ENCODE data around the gene DRD4.

Gene DRD4

DNA sequence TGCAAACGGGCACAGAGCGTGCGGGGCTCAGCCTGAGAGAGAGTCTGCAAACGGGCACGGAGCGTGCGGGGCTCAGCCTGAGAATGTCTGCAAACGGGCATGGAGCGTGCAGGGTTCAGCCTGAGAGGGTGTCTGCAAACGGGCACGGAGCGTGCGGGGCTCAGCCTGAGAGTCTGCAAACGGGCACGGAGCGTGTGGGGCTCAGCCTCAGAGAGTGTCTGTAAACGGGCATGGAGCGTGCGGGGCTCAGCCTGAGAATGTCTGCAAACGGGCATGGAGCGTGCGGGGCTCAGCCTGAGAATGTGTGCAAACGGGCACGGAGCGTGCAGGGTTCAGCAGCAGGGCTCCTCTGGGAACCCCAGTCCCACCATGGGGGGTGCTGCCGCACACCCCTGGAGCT lies 47.3 kb upstream of the DRD4 start:
- Histone ChIP-seq H3K27ac (ENCODE audit: low read depth, low read length) (no peak overlapping the region), H3K79me2 (ENCODE audit: control insufficient read depth, low read length) (peaks cover 42% of the 10 kb centered on the region), H4K20me1 (ENCODE audit: control insufficient read depth, insufficient read depth, low read depth, low read length) (peaks cover 10% of the 10 kb centered on the region)

DNA sequence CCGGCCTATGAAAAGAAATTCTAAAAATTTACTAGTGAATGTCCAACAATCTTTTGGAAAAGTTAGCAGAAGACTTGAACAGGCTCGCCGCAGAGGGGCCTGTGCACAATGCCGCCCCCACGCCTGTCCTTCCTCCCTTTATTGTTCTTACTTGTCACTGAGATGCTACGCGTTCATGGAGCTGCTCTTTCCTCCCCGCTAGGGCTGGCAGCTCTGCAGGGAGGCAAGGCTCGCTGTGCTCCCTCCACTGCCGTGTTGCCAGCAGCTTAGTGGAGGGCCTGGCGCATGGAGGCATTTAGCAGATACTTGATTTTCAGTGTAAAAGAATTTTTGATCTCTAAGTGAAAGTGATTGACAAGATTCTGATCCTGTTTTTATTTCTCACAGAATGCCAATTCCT lies 46.1 kb upstream of the DRD4 start:
- Histone ChIP-seq H3F3A (ENCODE audit: control insufficient read depth, insufficient read depth) (no peaks in the 10 kb centered on the region), H4K20me1 (ENCODE audit: control insufficient read depth, insufficient read depth, low read depth, low read length) (peaks cover 6% of the 10 kb centered on the region; the same call in 1 of the 2 replicates), H3K4me2 (ENCODE audit: low read length) (no peak overlapping the region), H3K4me1 (ENCODE audit: control insufficient read depth, low read length) (no peaks in the 10 kb centered on the region), H3K27me3 (ENCODE audit: control insufficient read depth, low read length) (no peaks in the 10 kb centered on the region), H3K9me3 (ENCODE audit: control insufficient read depth, insufficient read depth, low read length) (no peaks in the 10 kb centered on the region), H3K79me2 (ENCODE audit: control insufficient read depth, low read length) (peaks cover 40% of the 10 kb centered on the region), H3K36me3 (ENCODE audit: control insufficient read depth, low read length) (peaks cover 89% of the 10 kb centered on the region), H3K9me2 (replicated peaks; ENCODE audit: control insufficient read depth, low read length) (no peaks in the 10 kb centered on the region), H3K27ac (ENCODE audit: low read depth, low read length) (no peak overlapping the region), H3K4me3 (ENCODE audit: low read length) (no peak overlapping the region)
- TF ChIP-seq, protein P1, sequence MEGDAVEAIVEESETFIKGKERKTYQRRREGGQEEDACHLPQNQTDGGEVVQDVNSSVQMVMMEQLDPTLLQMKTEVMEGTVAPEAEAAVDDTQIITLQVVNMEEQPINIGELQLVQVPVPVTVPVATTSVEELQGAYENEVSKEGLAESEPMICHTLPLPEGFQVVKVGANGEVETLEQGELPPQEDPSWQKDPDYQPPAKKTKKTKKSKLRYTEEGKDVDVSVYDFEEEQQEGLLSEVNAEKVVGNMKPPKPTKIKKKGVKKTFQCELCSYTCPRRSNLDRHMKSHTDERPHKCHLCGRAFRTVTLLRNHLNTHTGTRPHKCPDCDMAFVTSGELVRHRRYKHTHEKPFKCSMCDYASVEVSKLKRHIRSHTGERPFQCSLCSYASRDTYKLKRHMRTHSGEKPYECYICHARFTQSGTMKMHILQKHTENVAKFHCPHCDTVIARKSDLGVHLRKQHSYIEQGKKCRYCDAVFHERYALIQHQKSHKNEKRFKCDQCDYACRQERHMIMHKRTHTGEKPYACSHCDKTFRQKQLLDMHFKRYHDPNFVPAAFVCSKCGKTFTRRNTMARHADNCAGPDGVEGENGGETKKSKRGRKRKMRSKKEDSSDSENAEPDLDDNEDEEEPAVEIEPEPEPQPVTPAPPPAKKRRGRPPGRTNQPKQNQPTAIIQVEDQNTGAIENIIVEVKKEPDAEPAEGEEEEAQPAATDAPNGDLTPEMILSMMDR (IDR thresholded peaks at IDR 0.05; ENCODE audit: low read depth, low read length, poor library complexity, severe bottlenecking), result no peak
- no peak for TF ChIP-seq EZH2phosphoT487 (IDR thresholded peaks at IDR 0.05; ENCODE audit: borderline replicate concordance, low read length)

More for the DNA sequence above, 47.3 kb upstream of the DRD4 start:
- Histone ChIP-seq H3K4me3 (ENCODE audit: low read length) (no peak overlapping the region), H3K4me1 (ENCODE audit: control insufficient read depth, low read length) (no peaks in the 10 kb centered on the region), H3K9me3 (ENCODE audit: control insufficient read depth, insufficient read depth, low read length) (no peaks in the 10 kb centered on the region), H3K27me3 (ENCODE audit: control insufficient read depth, low read length) (no peaks in the 10 kb centered on the region), H3F3A (ENCODE audit: control insufficient read depth, insufficient read depth) (no peaks in the 10 kb centered on the region), H3K4me2 (ENCODE audit: low read length) (no peak overlapping the region), H3K9me2 (replicated peaks; ENCODE audit: control insufficient read depth, low read length) (no peaks in the 10 kb centered on the region), H3K36me3 (ENCODE audit: control insufficient read depth, low read length) (peaks cover 80% of the 10 kb centered on the region)
- TF ChIP-seq, protein P1 (IDR thresholded peaks at IDR 0.05; ENCODE audit: low read depth, low read length, poor library complexity, severe bottlenecking), result no peak
- no peak for TF ChIP-seq EZH2phosphoT487 (IDR thresholded peaks at IDR 0.05; ENCODE audit: borderline replicate concordance, low read length)

DNA sequence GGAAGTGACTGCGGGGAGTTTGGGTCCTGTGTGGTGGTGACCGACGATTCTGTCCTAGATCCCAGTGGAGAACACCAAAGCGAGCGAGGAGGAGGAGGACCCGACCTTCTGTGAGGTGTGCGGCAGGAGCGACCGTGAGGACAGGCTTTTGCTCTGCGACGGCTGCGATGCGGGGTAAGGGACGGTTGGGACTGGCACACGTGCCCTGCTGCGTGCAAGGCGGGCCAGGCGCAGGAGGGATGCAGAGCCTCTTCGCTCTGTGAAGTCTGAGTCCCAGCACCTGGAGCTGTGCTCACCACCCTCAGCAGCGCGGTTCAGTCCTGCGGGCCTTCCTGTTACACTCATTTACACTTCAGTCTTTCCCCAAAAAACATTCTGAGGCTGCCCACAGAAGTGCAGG lies 44.6 kb upstream of the DRD4 start:
- H3K4me3 ChIP-seq (ENCODE audit: low read length), result no peak overlapping the region
- TF ChIP-seq, protein P1 (IDR thresholded peaks at IDR 0.05; ENCODE audit: low read depth, low read length, poor library complexity, severe bottlenecking), result no peak
- no peak for TF ChIP-seq EZH2phosphoT487 (IDR thresholded peaks at IDR 0.05; ENCODE audit: borderline replicate concordance, low read length)

More for the DNA sequence above, 44.6 kb upstream of the DRD4 start:
- H3K4me2 ChIP-seq (ENCODE audit: low read length), result no peak overlapping the region
- peaks cover 6% of the 10 kb centered on the region; the same call in 1 of the 2 replicates for H4K20me1 ChIP-seq (ENCODE audit: control insufficient read depth, insufficient read depth, low read depth, low read length)
- peaks cover 31% of the 10 kb centered on the region for H3K79me2 ChIP-seq (ENCODE audit: control insufficient read depth, low read length)
- H3K4me1 ChIP-seq (ENCODE audit: control insufficient read depth, low read length), result no peaks in the 10 kb centered on the region
- no peak overlapping the region for H3K27ac ChIP-seq (ENCODE audit: low read depth, low read length)
- H3K36me3 ChIP-seq (ENCODE audit: control insufficient read depth, low read length), result peaks cover 87% of the 10 kb centered on the region
- H3K9me3 ChIP-seq (ENCODE audit: control insufficient read depth, insufficient read depth, low read length), result no peaks in the 10 kb centered on the region
- H3K9me2 ChIP-seq (replicated peaks; ENCODE audit: control insufficient read depth, low read length), result no peaks in the 10 kb centered on the region
- H3K27me3 ChIP-seq (ENCODE audit: control insufficient read depth, low read length), result no peaks in the 10 kb centered on the region
- no peaks in the 10 kb centered on the region for H3F3A ChIP-seq (ENCODE audit: control insufficient read depth, insufficient read depth)
